Hematopoietic multipotent progenitor cell treated with erythropoietin and hydrocortisone succinate and interleukin-3 and kit ligand, for 17 days (in vitro differentiated cells): ENCODE measurements around the gene ETV3L.

Experiments used
- DNase-seq: peaks from one replicate; pipeline ENCODE4 v3.0.0-alpha.2; 2015; ENCODE audit warnings: low spot score

ETV3L gene

GRCh38 chr1:157132111-157132510, 32.5 kb upstream of the ETV3L start:
- no peak for DNase-seq

DNA sequence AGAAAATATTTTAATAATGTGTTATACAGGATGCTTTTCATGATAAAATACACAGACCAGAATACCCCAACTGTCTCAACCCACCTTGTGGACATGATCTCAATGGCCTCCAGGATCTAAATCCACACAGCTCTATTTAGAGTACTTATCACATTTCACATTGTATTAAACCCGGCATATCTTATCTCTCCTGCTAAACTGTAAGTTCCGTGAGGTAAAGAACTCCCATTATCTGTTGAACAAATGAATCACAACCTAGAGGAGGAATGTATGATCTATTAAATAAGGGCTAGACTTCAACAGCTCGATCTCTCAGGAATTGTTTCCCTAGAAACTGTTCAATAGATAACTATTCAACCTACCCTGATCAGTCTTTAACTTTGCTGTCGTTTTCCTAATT, 31.7 kb upstream of the ETV3L start:
- DNase-seq: no peak

DNA sequence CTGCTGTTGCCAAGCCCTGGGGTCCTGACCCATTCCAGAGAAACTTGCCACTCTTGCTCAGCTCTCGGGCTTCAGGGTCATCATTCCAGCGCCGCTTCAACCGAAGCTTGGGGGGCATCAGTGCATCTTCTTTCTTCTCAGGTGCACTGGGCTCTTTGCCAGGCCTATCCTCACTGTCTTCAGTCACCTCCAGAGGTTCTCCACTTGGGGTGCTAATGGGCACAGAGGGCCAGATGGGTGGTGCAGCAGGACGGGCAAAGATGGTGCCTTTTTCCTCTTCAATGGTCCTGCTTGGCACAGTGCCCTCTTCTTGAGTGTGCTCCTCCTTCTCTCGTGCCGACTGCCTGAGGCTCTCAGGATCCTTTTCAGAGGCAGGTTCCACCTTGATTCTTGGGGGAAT, 25.2 kb upstream of the ETV3L start:
- no peak for DNase-seq

DNA sequence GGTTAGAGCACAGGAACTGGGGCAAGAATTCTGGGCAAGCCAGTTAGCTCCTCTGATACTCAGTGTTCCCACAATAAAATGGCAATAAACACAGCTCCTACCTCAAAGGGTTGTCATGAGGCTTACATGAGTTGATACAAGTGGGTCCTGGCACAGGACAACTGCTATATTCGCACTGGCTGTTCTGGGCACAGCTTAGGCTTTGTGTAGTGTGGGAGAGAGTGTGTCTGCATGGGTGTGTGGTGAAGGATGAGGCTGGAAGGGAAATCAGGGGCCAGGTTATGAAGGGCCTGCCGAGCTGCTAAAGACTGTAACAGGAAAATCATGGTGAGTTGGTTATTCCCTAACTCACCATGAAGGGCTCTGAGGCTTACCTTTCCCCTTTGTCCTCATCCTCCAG, 19.8 kb upstream of the ETV3L start:
- DNase-seq: no peak

DNA sequence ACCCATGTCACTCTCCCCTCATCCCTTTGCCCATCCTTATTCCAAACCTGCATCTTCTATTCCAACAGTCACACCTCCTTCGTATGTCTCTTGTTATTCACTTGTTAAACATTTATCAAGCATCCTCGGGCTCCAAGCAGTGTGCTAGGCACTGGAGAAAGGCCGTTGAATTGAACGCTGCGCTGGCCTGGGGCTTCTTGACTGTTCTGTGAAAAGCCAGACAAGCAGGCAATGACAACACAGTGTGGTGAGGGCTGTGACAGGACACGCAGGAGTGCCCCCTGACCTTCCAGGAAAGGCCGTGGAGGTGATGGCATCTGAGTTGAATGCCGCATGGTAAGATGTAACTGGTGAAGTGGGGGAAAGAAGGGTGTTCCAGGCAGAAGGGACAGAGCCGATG, 19.4 kb upstream of the ETV3L start:
- DNase-seq: no peak

DNA sequence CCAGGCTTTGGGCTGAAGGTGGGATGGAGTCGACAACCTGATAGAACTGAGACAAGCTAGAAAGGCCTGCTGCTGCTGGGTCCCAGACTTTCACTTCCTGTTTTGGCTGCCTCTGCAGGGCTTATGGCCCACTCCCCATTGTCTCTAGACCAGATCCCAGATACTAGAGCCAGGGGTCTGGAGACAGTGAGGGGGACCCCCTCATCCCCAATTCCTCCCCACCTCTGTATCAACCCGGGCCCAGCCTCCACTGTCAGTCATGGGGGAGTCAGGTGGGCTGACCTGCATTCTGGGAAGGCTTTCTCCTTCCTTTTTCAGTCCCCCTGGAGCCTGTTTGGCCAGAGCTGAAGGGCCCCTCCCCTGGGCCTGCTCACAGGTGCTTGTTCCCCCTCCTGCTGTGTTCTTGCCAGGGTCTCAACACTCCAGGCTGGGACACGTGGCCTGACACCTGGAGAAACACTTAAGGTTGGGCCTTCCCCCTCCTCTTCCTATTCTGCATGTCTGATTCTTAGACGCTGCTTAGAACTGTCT, 18.0 kb upstream of the ETV3L start:
- no peak for DNase-seq

GRCh38 chr1:157116737-157117103, 17.1 kb upstream of the ETV3L start:
- DNase-seq: no peak

DNA sequence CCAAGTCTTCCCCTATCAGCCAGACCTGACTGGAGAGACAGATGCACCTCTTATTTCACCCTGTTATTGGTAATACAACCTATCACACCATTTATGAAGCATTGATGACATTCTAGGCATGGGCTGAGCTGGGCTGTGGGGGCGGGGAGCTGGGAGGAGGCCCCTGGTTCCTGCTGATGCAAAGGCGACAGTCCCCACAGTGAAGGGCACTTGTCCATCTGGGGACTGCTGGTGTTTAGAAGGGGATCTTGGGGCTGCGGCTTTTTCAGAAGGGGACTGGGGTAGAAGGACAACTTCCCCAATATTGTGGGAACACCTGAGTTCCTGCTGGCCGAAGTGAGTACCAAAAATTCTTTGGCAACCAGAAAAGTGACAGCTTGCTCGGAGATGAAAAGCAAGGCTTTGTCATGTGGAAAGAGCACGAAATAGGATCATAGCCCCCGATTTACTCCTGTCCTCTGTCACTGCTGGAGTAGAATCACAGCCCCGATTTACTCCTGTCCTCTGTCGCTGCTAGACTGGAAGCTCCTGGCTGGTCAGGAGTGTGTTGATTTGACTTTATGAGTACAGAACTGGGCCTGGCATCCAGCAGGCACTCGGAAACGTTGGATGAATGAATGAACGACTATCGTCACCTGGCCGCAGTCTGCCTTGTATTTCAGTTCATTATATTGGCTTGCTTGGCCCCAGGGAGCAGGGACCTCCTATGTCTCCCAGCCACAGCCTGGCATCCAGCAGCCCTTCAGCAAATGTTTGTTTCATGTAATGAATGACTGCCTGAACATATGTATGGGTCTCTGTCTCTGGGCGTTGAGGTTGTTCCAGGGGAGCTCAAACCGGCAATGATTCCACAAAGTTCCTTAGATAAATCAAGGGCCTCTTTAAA, 16.5 kb upstream of the ETV3L start:
- DNase-seq: no peak

GRCh38 chr1:157115429-157115838, 15.8 kb upstream of the ETV3L start:
- DNase-seq: no peak

DNA sequence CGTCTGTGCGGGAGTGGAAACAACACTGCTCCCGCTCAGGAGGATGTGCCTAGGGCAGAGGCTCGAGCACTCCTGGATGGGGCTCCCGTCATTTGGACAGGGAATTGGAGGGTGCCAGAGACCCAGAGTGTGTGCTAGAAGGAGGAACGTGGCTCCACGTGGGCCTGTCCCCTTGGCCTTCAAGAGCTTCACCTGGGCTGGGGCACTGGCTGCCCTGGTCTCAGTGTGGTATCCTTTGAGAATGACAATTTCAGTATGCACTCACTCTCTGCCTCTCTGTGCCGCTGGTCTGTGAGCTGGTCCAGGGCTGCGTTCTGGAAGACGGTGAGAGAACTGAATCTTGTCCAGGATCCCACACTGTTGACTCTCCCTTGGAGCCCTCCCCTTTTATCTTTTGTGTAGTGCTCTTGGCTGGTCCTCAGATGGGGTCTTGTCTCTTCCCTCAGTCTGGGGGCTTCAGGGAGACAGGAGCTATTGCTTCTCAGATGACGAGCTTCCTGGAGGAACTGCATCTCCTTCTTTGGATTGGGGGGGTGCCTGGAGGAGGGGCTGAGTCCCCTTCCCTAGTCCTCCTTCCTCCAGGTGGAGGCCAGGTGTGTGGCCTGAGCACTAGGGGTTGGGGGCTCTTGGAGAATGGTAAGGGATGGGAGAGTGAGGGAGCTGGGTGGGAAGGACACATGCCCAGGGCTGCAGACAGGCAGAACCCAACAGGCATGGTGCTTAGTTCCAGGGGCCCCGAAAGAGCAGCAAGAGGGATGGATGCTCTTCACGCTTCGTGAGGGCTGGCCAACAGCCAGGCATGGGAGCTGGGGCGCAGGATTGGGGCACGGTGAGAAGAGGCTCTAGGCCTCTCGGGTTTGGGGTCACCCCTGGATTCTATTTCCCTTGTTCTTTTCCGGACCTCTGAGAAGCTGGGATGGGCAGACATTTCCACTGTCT, 14.8 kb upstream of the ETV3L start:
- no peak for DNase-seq

DNA sequence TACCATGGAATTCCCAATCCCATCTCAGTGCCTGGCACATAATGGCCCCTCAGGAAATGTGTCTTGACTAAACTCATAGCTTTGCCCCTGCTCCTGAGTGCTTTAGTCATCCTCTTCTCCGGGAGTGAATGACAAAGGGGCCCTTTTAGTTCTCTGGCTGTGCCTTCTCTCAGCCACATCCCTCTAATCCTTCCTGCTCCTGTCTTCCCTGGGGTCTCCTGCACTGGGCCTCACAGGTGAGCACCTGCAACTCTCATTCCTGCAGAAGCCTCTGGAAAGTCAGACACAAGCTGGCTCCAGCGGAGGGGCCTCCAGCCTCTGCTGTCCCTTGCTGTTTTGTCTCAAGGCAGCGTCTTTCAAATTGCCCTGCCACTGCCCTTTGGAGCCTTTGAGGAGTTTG, 14.0 kb upstream of the ETV3L start:
- DNase-seq: no peak

- no peak for DNase-seq
These were observed 13.5 kb upstream of the ETV3L start for GRCh38 chr1:157113106-157113505.

DNA sequence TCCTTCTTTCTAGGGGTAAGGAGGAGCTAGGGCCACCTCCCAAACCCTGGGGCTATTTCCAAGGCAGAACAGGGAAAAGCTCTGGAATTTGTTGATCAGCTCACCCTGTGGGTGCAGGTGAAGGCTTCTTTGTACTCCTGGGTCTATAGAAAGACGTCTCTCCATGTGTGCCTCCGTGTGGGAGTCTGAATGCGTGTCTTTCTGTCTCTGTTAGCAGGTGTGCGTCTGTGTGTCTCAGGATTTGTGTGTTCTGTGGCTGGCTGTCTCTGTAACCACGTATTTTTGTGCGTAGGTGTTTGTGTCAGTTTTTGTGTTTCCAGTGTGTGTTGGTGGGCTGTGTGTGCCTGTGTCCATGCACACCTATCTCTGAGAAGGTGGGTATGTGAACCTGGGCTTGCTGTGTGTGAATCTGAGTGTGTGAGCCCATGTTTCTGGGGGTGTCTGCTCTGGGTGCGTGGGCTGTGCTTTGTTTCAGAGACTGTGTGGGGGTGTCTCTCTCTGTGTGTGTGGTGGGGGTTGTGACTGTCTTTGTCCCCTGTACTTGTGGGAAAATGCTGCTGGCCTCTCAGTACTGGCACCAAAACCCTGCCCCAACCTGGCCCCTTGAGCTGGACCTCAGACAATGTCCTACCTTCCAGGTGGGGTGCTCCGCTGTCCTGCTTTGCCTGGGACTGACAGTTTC, 12.7 kb upstream of the ETV3L start:
- no peak for DNase-seq

DNA sequence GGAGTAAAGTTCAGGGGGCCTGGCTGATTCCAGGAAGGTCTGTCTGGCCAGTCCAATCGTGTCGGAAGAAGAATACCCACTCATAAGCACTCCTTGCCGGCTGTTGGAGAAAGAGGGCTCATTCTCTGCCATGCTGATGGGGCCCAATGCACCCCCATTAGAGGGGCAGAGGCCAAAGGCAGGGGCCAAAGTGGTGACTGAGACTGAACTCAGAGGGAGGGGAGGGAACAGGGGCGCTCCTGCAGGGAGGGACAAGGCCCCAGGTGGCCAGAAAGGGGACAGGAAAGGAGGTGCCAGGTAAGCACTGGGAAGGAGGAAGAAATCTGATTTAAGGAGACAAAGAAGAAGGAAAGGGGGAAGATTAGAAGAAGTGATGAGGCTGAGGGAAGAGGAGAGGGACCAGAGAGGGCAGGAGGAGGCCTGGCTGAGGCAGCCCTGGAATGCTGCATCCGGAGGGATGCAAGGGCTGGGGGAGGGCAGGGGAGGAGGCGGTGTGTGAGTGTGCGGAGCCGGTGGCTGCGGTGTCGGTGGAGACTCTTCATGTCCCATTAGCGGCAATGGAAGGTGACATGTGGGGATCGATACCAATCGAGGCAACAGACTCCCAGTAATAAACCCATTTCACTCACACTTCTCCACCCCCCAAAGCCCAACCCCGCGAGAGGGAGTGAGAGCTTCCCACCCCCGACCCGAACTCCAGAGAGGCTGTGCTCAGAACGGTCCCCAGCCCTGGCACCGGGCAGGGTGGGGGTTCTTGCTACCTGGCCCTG, 12.0 kb upstream of the ETV3L start:
- DNase-seq: no peak

DNA sequence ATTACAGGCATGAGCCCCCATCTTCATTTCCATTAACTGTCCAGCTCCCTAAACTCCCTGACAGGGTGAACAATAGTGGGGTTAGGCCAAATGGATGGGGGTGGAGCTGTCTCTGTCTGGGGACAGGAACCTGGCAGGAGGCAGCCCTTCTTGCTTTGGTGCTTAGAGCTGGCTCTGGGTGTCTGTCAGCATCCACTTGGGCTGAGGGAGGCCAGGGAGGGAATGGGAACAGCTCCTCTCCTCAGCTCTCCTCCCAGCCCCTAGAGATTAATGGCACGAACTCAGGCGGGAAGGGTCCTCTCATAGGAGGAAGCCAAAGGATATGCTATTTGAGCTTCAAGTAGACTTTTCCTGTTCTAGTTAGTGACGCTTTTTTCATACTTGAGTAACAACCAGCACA, 11.1 kb upstream of the ETV3L start:
- DNase-seq: no peak

GRCh38 chr1:157110003-157110402, 10.4 kb upstream of the ETV3L start:
- no peak for DNase-seq

GRCh38 chr1:157108448-157108847, 8.8 kb upstream of the ETV3L start:
- no peak for DNase-seq

GRCh38 chr1:157107702-157108101, 8.1 kb upstream of the ETV3L start:
- DNase-seq: no peak

- DNase-seq: no peak
These were observed 7.2 kb upstream of the ETV3L start for GRCh38 chr1:157106813-157107189.

DNA sequence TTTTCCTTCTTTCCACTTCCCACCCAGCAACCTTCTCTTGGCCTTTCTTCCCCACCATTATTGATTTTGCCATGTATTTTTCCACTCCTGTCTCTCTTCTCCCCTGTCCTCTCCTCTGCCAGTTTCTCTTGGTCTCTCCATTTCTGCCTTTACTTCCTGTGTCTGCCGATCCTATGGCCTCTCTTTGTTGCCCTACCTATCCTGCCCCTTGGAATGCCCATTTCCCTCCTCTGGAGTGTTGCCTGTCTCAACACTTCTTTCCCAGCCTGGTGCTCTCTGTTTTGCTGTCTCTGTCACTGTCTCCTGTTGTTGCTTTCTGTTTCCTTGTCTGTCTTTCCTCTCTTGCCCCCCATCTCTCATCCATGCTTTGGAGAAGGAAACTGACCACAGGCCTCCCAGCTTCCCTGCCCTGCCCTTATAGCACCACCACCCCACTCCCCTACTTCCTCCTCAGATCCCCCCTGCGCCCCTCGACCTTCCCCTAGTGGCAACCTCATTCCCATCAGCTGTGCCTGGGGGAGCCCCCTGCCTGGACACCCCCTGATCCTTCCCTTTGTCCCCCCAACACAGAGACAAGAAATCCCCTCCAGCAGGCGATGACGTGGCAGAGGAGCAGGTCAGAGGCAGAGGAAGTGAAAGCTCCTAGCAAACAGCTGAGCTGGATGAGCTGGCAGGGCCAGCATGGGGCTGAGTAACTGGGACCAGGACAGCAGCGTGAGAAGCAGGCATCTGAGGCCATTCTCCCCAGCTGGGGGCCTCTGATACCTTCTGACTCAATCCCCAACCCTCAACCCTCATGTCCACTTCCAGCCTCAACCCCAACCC, 6.6 kb upstream of the ETV3L start:
- DNase-seq: no peak
